SK-N-SH treated with all-trans-retinoic acid at 6 μM for 48 hours (cell line): ENCODE measurements around the gene CTBP1.

Source experiments
- BACH2 ChIP-seq: fragments of 250-450 bp; sonication (Bioruptor Pico); IDR thresholded peaks from 2 replicates; pipeline ENCODE4 v1.9.0; 2021; ENCODE audit warnings: mild to moderate bottlenecking, borderline replicate concordance
- ZNF70 ChIP-seq: fragments of 450-650 bp; formaldehyde crosslinking; IDR thresholded peaks from 2 replicates; pipeline ENCODE4 v1.5.0; 2020; ENCODE audit warnings: mild to moderate bottlenecking, moderate library complexity

DNA sequence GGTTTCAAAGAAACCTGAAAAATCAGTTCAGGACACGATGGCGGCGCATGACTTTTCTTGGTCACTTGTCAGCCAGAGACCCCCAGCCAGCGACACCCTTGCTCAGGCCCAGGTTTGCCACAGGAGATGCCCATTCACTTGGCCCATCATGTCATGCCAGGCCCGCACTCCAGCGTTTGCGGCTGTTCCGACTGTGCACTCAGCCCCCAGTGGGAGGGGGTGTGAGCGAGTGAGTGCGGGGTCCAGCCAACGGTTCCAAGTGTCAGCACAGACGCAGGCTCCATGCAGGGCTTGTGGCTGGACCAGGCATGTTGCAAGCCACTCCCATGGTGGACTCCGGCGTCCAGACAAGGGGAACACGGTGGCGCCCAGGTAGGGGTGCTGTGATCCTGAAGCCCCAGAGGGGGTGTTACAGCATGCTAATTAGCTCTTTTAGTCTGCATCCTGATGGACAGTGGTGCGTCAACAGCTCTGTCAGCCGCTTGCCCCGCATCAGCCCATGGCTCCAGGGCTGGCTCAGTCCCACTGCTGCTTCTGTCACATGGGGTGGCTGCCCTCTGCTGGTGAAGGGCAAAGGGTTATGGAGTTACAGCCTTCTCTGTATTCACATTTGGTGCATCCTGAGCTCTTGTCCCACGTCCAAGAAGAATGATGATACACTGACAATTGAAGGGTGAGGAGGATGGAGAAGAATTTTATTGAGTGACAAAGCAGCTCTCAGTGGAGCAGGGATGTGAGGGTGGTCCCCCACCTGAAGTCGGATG lies 37.0 kb upstream of the CTBP1 start:
- TF ChIP-seq ZNF70 = no peak
- no peak for TF ChIP-seq BACH2 (CRISPR knock-in tag)
